ENCODE measurements around the gene KLRC4.

- TF ChIP-seq CTCF (IDR thresholded peaks at IDR 0.05) (no peak), POLR2A (IDR thresholded peaks at IDR 0.05) (no peak)
These were observed 47.3 kb upstream of the KLRC4 start for GRCh38 chr12:10456856-10457255.

Data from prostate gland (tissue), 2 donors.